Activated T-cell treated with anti-CD3 and anti-CD28 coated beads, Interleukin-2, amount 50 U/mL, for 1 hour (primary cell): ENCODE measurements around the gene GPT2.
"Not testable (repeated sequence)": the region's sequence is repeated elsewhere in the genome, so short reads cannot be mapped to it uniquely, and the experiment has no call there.

Experiments
- DNase-seq: peaks from one replicate; pipeline ENCODE4 v3.0.0-alpha.2; 2020

Gene GPT2

GRCh38 chr16:46924402-46924801 is 40.2 kb downstream of the GPT2 start:
- DNase-seq: no peak

- no peak for DNase-seq
Measured at GRCh38 chr16:46926470-46927225, 42.5 kb downstream of the GPT2 start.

GRCh38 chr16:46927273-46927672 is 43.1 kb downstream of the GPT2 start:
- DNase-seq: no peak

- DNase-seq: no peak
Measured at GRCh38 chr16:46928811-46929210, 44.6 kb downstream of the GPT2 start.

- DNase-seq: peak; percentile 65
Measured at GRCh38 chr16:46929378-46930332, 45.5 kb downstream of the GPT2 start.

- no peak for DNase-seq
Measured at GRCh38 chr16:46930861-46931260, 46.7 kb downstream of the GPT2 start.

GRCh38 chr16:46932802-46933201 is 48.6 kb downstream of the GPT2 start:
- DNase-seq: no peak

- no peak for DNase-seq
Measured at GRCh38 chr16:46937536-46937935, 53.4 kb downstream of the GPT2 start.

- not testable (repeated sequence) for DNase-seq
Measured at GRCh38 chr16:46944713-46945112, 60.6 kb downstream of the GPT2 start.

GRCh38 chr16:46947900-46948547 is 63.9 kb downstream of the GPT2 start:
- peak; percentile 23 for DNase-seq

GRCh38 chr16:46948548-46949166 is 64.5 kb downstream of the GPT2 start:
- DNase-seq: no peak

- no peak for DNase-seq
Measured at GRCh38 chr16:46949241-46949892, 65.2 kb downstream of the GPT2 start.

- DNase-seq: no peak
Measured at GRCh38 chr16:46950009-46950408, 65.8 kb downstream of the GPT2 start.

GRCh38 chr16:46954562-46954961 is 70.4 kb downstream of the GPT2 start:
- DNase-seq: no peak

GRCh38 chr16:46961373-46962353 is 77.5 kb downstream of the GPT2 start:
- no peak for DNase-seq

GRCh38 chr16:46962629-46963028 is 78.5 kb downstream of the GPT2 start:
- DNase-seq: no peak

- DNase-seq: no peak
Measured at GRCh38 chr16:46968063-46968435, 83.9 kb downstream of the GPT2 start.

- DNase-seq: no peak
Measured at GRCh38 chr16:46970089-46970488, 85.9 kb downstream of the GPT2 start.

- no peak for DNase-seq
Measured at GRCh38 chr16:46971271-46971670, 87.1 kb downstream of the GPT2 start.

- peak; percentile 57 for DNase-seq
Measured at GRCh38 chr16:46972429-46973206, 88.5 kb downstream of the GPT2 start.
